Prostate gland (tissue), 2 donors: ENCODE data around the gene SF1. TPM values are rescaled to one million over a fixed set of nuclear protein-coding genes. Genes with fewer than 3 reads are reported as not detected.

Experiments
- DNase-seq: peaks from one replicate; pipeline ENCODE4 v3.0.0-alpha.2; 2019; ENCODE audit warnings: low spot score
- H3K27ac ChIP-seq, 2 donors: fragments of 200-600 bp; sonication (generic); 2 replicates each; pipeline ENCODE4 v1.5.1; 2017 to 2019
- H3K27me3 ChIP-seq: fragments of 200-600 bp; sonication (generic); replicated peaks from 2 replicates; pipeline ENCODE4 v1.5.1; 2019; ENCODE audit not compliant: insufficient read depth
- H3K36me3 ChIP-seq, 2 donors: fragments of 200-600 bp; sonication (generic); 1 replicate in 1 of 2; 2 replicates in 1 of 2; pipeline versions ENCODE4 v1.5.1 to v1.8.1; 2017 to 2019
- H3K4me1 ChIP-seq: fragments of 200-600 bp; sonication (generic); replicated peaks from 2 replicates; pipeline ENCODE4 v1.5.1; 2019
- H3K4me3 ChIP-seq, 2 donors: fragments of 200-600 bp; sonication (generic); 2 replicates each; pipeline ENCODE4 v1.5.1; 2017 to 2019
- H3K9me3 ChIP-seq: fragments of 200-600 bp; sonication (generic); 2 replicates; pipeline ENCODE4 v1.5.1; 2017
- CTCF ChIP-seq, 4 experiments: fragments of 200-600 bp in 2 of 4; fragments of 450-650 bp in 2 of 4; sonication (generic) in 2 of 4; IDR thresholded peaks; 1 replicate in 3 of 4; 2 replicates in 1 of 4; pipeline ENCODE4 v1.5.1; 2016 to 2019; ENCODE audit warnings: antibody characterized with exemption in 4 of 4, mild to moderate bottlenecking in 2 of 4, moderate library complexity in 2 of 4
- POLR2A ChIP-seq: fragments of 450-650 bp; IDR thresholded peaks from one replicate; pipeline ENCODE4 v1.6.1; 2016; ENCODE audit warnings: antibody characterized with exemption, mild to moderate bottlenecking
- POLR2AphosphoS5 ChIP-seq: sonication (generic); formaldehyde crosslinking; IDR thresholded peaks from one replicate; pipeline ENCODE4 v1.6.1; 2017; ENCODE audit warnings: antibody characterized with exemption
- WGBS: methylation state at CpG from one replicate; pipeline ENCODE4 v1.1.5; 2018; 5-methylcytosine and 5-hydroxymethylcytosine counted together
- intact Hi-C: fragments of 100-400 bp; cut with DNase I; formaldehyde crosslinking; loops from one replicate; pipeline ENCODE4 v1.14.2; 2022
- total RNA-seq, 2 donors: library from RNA; depleted of rRNA; stranded (reverse); fragments of >200 nt; gene quantifications; one replicate each; pipeline ENCODE4 v1.1.0, GENCODE V29; 2016

Gene SF1
- total RNA-seq, 2 donors from 2014 or later = 263 to 409 TPM

GRCh38 chr11:64721359-64721699, 57.0 kb downstream of the SF1 start:
- TF ChIP-seq POLR2AphosphoS5 = no peak
- no peak for TF ChIP-seq CTCF (IDR thresholded peaks at IDR 0.05)
- TF ChIP-seq POLR2A = no peak
- Histone ChIP-seq H3K4me3 (no peak overlapping the region), H3K27me3 (peaks cover 30% of the 10 kb centered on the region), H3K36me3 (no peaks in the 10 kb centered on the region), H3K4me1 (no peaks in the 10 kb centered on the region), H3K9me3 (no peaks in the 10 kb centered on the region), H3K27ac (no peak overlapping the region)
- 35% methylated on average over 3 of the region's 3 CpGs for WGBS
- intact Hi-C loops = no loop called here
- no peak for DNase-seq

GRCh38 chr11:64720640-64721358, 57.5 kb downstream of the SF1 start:
- 58% methylated on average over 12 of the region's 12 CpGs for WGBS
- Histone ChIP-seq H3K4me3 (no peak overlapping the region), H3K4me1 (no peaks in the 10 kb centered on the region), H3K36me3 (no peaks in the 10 kb centered on the region), H3K27ac (no peak overlapping the region), H3K27me3 (peaks cover 36% of the 10 kb centered on the region), H3K9me3 (no peaks in the 10 kb centered on the region)
- intact Hi-C loops = no loop called here
- no peak for TF ChIP-seq POLR2AphosphoS5
- no peak for TF ChIP-seq POLR2A
- no peak for TF ChIP-seq CTCF (IDR thresholded peaks at IDR 0.05)
- DNase-seq = no peak

GRCh38 chr11:64720167-64720566, 58.2 kb downstream of the SF1 start:
- H3K36me3 ChIP-seq = no peaks in the 10 kb centered on the region
- H3K27ac ChIP-seq = no peak overlapping the region
- no peaks in the 10 kb centered on the region for H3K9me3 ChIP-seq
- H3K4me1 ChIP-seq = no peaks in the 10 kb centered on the region
- WGBS = 74% methylated on average over 9 of the region's 9 CpGs
- TF ChIP-seq POLR2AphosphoS5 = no peak
- TF ChIP-seq POLR2A = no peak
- TF ChIP-seq CTCF (IDR thresholded peaks at IDR 0.05) = no peak
- peaks cover 37% of the 10 kb centered on the region for H3K27me3 ChIP-seq
- intact Hi-C loops = no loop called here
- no peak overlapping the region for H3K4me3 ChIP-seq
- DNase-seq = no peak

- 86% methylated on average over 10 of the region's 10 CpGs for WGBS
- Histone ChIP-seq H3K9me3 (no peaks in the 10 kb centered on the region), H3K27me3 (peaks cover 37% of the 10 kb centered on the region), H3K4me3 (no peak overlapping the region), H3K27ac (no peak overlapping the region), H3K4me1 (no peaks in the 10 kb centered on the region), H3K36me3 (no peaks in the 10 kb centered on the region)
- intact Hi-C loops = no loop called here
- TF ChIP-seq POLR2AphosphoS5 = no peak
- TF ChIP-seq POLR2A = no peak
- TF ChIP-seq CTCF (IDR thresholded peaks at IDR 0.05) = no peak
- no peak for DNase-seq
Measured at GRCh38 chr11:64719406-64719805, 58.9 kb downstream of the SF1 start.

- H3K36me3 ChIP-seq = no peaks in the 10 kb centered on the region
Measured at GRCh38 chr11:64718780-64719124, 59.6 kb downstream of the SF1 start.

More at GRCh38 chr11:64718780-64719124, 59.6 kb downstream of the SF1 start:
- intact Hi-C loops = no loop called here
- no peaks in the 10 kb centered on the region for H3K9me3 ChIP-seq
- no peak overlapping the region for H3K4me3 ChIP-seq
- no peak overlapping the region for H3K27ac ChIP-seq
- H3K27me3 ChIP-seq = peaks cover 37% of the 10 kb centered on the region
- WGBS = 65% methylated on average over 4 of the region's 4 CpGs
- H3K4me1 ChIP-seq = no peaks in the 10 kb centered on the region
- DNase-seq = no peak
- TF ChIP-seq POLR2A (no peak), CTCF (IDR thresholded peaks at IDR 0.05) (no peak), POLR2AphosphoS5 (no peak)
